Neuronal stem cell (in vitro differentiated cells): ENCODE measurements around the gene PCDHGB2.
A peak's percentile ranks its signal among the peaks of the same experiment; 100 is the strongest.
"Not testable (repeated sequence)": the region's sequence is repeated elsewhere in the genome, so short reads cannot be mapped to it uniquely, and the experiment has no call there.

Experiments
- DNase-seq: peaks from one replicate; pipeline ENCODE4 v3.0.0-alpha.2; 2013; ENCODE audit warnings: low spot score
- H2AFZ ChIP-seq: one replicate; pipeline ENCODE4 v1.6.1; 2013; ENCODE audit warnings: mild to moderate bottlenecking, low read length, inconsistent platforms
- H2AK5ac ChIP-seq: 2 replicates; pipeline ENCODE4 v1.6.1; 2013; ENCODE audit warnings: low read depth, mild to moderate bottlenecking, inconsistent platforms, low read length, moderate library complexity, mixed read lengths
- H2BK120ac ChIP-seq: 2 replicates; pipeline ENCODE4 v1.6.1; 2013; ENCODE audit warnings: low read depth, mild to moderate bottlenecking, inconsistent platforms, low read length, moderate library complexity, mixed read lengths
- H2BK12ac ChIP-seq: one replicate; pipeline ENCODE4 v1.6.1; 2013; ENCODE audit warnings: low read length, inconsistent platforms
- H2BK15ac ChIP-seq: 2 replicates; pipeline ENCODE4 v1.6.1; 2013; ENCODE audit warnings: mild to moderate bottlenecking, low read length, inconsistent platforms, mixed read lengths
- H2BK5ac ChIP-seq: one replicate; pipeline ENCODE4 v1.6.1; 2013; ENCODE audit warnings: inconsistent platforms, mild to moderate bottlenecking, low read length, moderate library complexity
- H3K14ac ChIP-seq: one replicate; pipeline ENCODE4 v1.6.1; 2013; ENCODE audit warnings: low read length, inconsistent platforms
- H3K18ac ChIP-seq: 2 replicates; pipeline ENCODE4 v1.6.1; 2013; ENCODE audit warnings: low read length, inconsistent platforms
- H3K23ac ChIP-seq: 2 replicates; pipeline ENCODE4 v1.6.1; 2013; ENCODE audit warnings: low read depth, mild to moderate bottlenecking, mixed read lengths, low read length, inconsistent platforms; ENCODE audit not compliant: poor library complexity
- H3K27ac ChIP-seq: replicated peaks from 3 replicates; pipeline ENCODE4 v1.5.1; 2013; ENCODE audit warnings: low read length, inconsistent platforms
- H3K27me3 ChIP-seq, 3 experiments: 2 replicates each; pipeline ENCODE4 v1.6.1; 2013; ENCODE audit warnings: low read length in 3 of 3, mild to moderate bottlenecking in 2 of 3, inconsistent platforms in 1 of 3, low read depth in 1 of 3, mixed read lengths in 1 of 3, moderate library complexity in 1 of 3; ENCODE audit not compliant: control insufficient read depth in 3 of 3, insufficient read depth in 3 of 3
- H3K36me3 ChIP-seq, 2 donors: replicated peaks in 1 of 2; 2 replicates each; pipeline ENCODE4 v1.6.1; 2013; ENCODE audit warnings: low read length in 2 of 2; ENCODE audit not compliant: control insufficient read depth in 2 of 2, insufficient read depth in 2 of 2
- H3K4ac ChIP-seq: 2 replicates; pipeline ENCODE4 v1.6.1; 2013; ENCODE audit warnings: inconsistent platforms, mild to moderate bottlenecking, low read length, moderate library complexity
- H3K4me1 ChIP-seq, 2 donors: 1 replicate in 1 of 2; 2 replicates in 1 of 2; pipeline ENCODE4 v1.6.1; 2013; ENCODE audit warnings: low read length in 2 of 2, low read depth in 1 of 2; ENCODE audit not compliant: control insufficient read depth in 2 of 2, insufficient read depth in 1 of 2
- H3K4me2 ChIP-seq: one replicate; pipeline ENCODE4 v1.6.1; 2013; ENCODE audit warnings: mild to moderate bottlenecking, low read length, inconsistent platforms; ENCODE audit not compliant: insufficient read depth, poor library complexity, severe bottlenecking
- H3K4me3 ChIP-seq, 2 donors: 2 replicates each; pipeline ENCODE4 v1.5.1; 2013; ENCODE audit warnings: low read length in 2 of 2, mild to moderate bottlenecking in 2 of 2, inconsistent platforms in 1 of 2, moderate library complexity in 1 of 2
- H3K79me1 ChIP-seq: one replicate; pipeline ENCODE4 v1.6.1; 2013; ENCODE audit warnings: low read depth, mild to moderate bottlenecking, inconsistent platforms, low read length, moderate library complexity
- H3K9ac ChIP-seq: one replicate; pipeline ENCODE4 v1.6.1; 2013; ENCODE audit warnings: mild to moderate bottlenecking, low read depth, low read length, inconsistent platforms; ENCODE audit not compliant: poor library complexity
- H3K9me3 ChIP-seq, 2 donors: replicated peaks in 1 of 2; 2 replicates each; pipeline versions ENCODE3 to v1.6.1; 2013; ENCODE audit warnings: low read length in 2 of 2, mild to moderate bottlenecking in 2 of 2, inconsistent platforms in 1 of 2, low read depth in 1 of 2, mixed read lengths in 1 of 2, moderate library complexity in 1 of 2; ENCODE audit not compliant: control insufficient read depth in 2 of 2, insufficient read depth in 1 of 2
- H4K8ac ChIP-seq: one replicate; pipeline ENCODE4 v1.6.1; 2013; ENCODE audit warnings: low read depth, mild to moderate bottlenecking, inconsistent platforms, low read length, moderate library complexity
- H4K91ac ChIP-seq: one replicate; pipeline ENCODE4 v1.6.1; 2013; ENCODE audit warnings: low read length, low read depth, mild to moderate bottlenecking, inconsistent platforms; ENCODE audit not compliant: poor library complexity
- WGBS, 2 donors: extraction: QIAGEN DNeasy Blood & Tissue Kit; methylation state at CpG; one replicate each; pipeline ENCODE4 v1.1.7; 2013; ENCODE audit warnings: missing lambda C conversion rate in 2 of 2, mixed read lengths in 1 of 2; ENCODE audit not compliant: insufficient read length in 2 of 2, insufficient replicate concordance in 1 of 2; ENCODE audit errors: extremely low coverage in 2 of 2; 5-methylcytosine and 5-hydroxymethylcytosine counted together

Gene PCDHGB2

DNA sequence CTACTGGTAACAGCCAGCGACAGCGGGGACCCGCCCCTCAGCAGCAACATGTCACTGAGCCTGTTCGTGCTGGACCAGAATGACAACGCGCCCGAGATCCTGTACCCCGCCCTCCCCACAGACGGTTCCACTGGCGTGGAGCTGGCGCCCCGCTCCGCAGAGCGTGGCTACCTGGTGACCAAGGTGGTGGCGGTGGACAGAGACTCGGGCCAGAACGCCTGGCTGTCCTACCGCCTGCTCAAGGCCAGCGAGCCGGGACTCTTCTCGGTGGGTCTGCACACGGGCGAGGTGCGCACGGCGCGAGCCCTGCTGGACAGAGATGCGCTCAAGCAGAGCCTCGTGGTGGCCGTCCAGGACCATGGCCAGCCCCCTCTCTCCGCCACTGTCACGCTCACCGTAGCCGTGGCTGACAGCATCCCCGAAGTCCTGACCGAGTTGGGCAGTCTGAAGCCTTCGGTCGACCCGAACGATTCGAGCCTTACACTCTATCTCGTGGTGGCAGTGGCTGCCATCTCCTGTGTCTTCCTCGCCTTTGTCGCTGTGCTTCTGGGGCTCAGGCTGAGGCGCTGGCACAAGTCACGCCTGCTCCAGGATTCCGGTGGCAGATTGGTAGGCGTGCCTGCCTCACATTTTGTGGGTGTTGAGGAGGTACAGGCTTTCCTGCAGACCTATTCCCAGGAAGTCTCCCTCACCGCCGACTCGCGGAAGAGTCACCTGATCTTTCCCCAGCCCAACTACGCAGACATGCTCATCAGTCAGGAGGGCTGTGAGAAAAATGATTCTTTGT lies 34.8 kb downstream of the PCDHGB2 start:
- not testable (repeated sequence) for H2AK5ac ChIP-seq, H3K4me1 ChIP-seq, H4K8ac ChIP-seq, H3K4ac ChIP-seq, DNase-seq, H3K23ac ChIP-seq, H3K9ac ChIP-seq, H3K27ac ChIP-seq, H4K91ac ChIP-seq, H2AFZ ChIP-seq, H3K4me2 ChIP-seq, H2BK120ac ChIP-seq, H2BK12ac ChIP-seq, H3K27me3 ChIP-seq, H3K14ac ChIP-seq, H3K4me3 ChIP-seq, H2BK15ac ChIP-seq, H3K79me1 ChIP-seq
- WGBS, 2 donors = no CpG with 5 or more reads among the region's 53 CpGs
- H3K36me3 ChIP-seq = peaks cover 14 to 26% of the 10 kb centered on the region in 2 donors
- peak overlapping the region; percentile 57 for H3K18ac ChIP-seq
- H2BK5ac ChIP-seq = peak overlapping the region; percentile 44
- H3K9me3 ChIP-seq = peaks cover 37 to 82% of the 10 kb centered on the region in 2 donors

DNA sequence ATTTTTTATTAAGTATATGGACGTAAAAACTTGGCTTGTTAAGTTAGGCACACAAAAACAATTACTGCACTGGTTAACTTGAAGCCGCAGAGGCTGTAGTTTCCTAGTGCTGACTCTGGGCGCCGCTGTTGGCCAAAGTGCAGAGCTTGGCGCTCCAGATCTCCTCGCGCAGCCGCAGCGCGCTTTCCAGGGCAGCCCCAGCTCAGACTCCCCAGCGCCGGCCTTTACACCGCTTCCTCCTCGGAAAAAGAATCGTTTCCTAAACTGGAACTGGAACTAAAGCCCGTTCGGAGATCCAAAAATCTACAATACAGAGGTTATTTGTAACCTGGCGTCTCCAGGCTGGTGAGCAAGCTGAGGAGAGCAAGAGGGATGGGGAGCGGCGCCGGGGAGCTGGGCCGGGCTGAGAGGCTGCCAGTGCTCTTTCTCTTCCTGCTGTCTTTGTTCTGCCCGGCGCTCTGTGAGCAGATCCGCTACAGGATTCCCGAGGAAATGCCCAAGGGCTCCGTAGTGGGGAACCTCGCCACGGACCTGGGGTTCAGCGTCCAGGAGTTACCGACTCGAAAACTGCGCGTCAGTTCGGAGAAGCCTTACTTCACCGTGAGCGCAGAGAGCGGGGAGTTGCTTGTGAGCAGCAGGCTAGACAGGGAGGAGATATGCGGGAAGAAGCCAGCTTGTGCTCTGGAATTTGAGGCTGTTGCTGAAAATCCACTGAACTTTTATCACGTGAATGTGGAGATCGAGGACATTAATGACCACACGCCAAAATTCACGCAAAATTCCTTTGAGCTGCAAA lies 38.2 kb downstream of the PCDHGB2 start, which contains the start of gene PCDHGB5:
TSS of gene PCDHGB5 (plus strand) at position 192 of the 796 bp plus-strand sequence. CDS start at position 373, 181 bp downstream.
- H4K91ac ChIP-seq, DNase-seq, H2BK120ac ChIP-seq, H3K18ac ChIP-seq, H2AK5ac ChIP-seq, H3K4me2 ChIP-seq, H3K4me3 ChIP-seq, H2BK12ac ChIP-seq, H3K9ac ChIP-seq, H2BK15ac ChIP-seq, H3K14ac ChIP-seq, H3K4me1 ChIP-seq, H2AFZ ChIP-seq, H3K4ac ChIP-seq, H3K27ac ChIP-seq, H3K27me3 ChIP-seq, H3K79me1 ChIP-seq, H3K23ac ChIP-seq, H2BK5ac ChIP-seq, H4K8ac ChIP-seq: not testable (repeated sequence)
- Histone ChIP-seq H3K9me3 (peaks cover 32 to 72% of the 10 kb centered on the region in 2 donors), H3K36me3 (peaks cover 5 to 13% of the 10 kb centered on the region in 2 donors)
- no CpG with 5 or more reads among the region's 43 CpGs for WGBS, 2 donors

DNA sequence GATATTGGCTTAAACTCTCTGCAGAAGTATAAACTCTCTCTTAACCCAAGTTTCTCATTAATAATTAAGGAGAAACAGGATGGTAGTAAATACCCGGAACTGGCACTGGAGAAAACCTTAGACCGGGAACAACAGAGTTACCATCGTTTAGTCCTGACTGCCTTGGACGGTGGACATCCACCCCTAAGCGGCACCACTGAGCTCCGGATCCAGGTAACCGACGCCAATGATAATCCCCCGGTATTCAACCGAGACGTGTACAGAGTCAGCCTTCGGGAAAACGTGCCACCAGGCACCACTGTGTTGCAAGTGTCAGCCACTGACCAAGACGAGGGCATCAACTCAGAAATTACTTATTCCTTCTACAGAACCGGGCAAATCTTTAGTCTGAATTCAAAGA lies 38.8 kb downstream of the PCDHGB2 start:
- no CpG with 5 or more reads among the region's 15 CpGs for WGBS, 2 donors
- H3K23ac ChIP-seq = no peak overlapping the region
- H2BK120ac ChIP-seq = no peak overlapping the region
- H3K27me3 ChIP-seq = no peaks in the 10 kb centered on the region
- H2BK12ac ChIP-seq = no peak overlapping the region
- no peak overlapping the region for H3K4me2 ChIP-seq
- peaks cover 31 to 72% of the 10 kb centered on the region in 2 donors for H3K9me3 ChIP-seq
- no peak for DNase-seq
- no peak overlapping the region for H2BK15ac ChIP-seq
- H2BK5ac ChIP-seq = no peak overlapping the region
- no peak overlapping the region for H2AFZ ChIP-seq
- H3K4me1 ChIP-seq = no peaks in the 10 kb centered on the region
- H3K79me1 ChIP-seq = peaks cover 2% of the 10 kb centered on the region
- no peak overlapping the region for H3K9ac ChIP-seq
- no peak overlapping the region for H3K14ac ChIP-seq
- H4K8ac ChIP-seq = no peak overlapping the region
- peaks cover 3 to 6% of the 10 kb centered on the region in 2 donors for H3K36me3 ChIP-seq
- no peak overlapping the region for H3K4ac ChIP-seq
- no peak overlapping the region for H2AK5ac ChIP-seq
- no peak overlapping the region for H3K27ac ChIP-seq
- H4K91ac ChIP-seq = no peak overlapping the region
- no peak overlapping the region for H3K4me3 ChIP-seq
- no peak overlapping the region for H3K18ac ChIP-seq
